ENCODE measurements around the gene SMOC2.

The SMOC2 gene

DNA sequence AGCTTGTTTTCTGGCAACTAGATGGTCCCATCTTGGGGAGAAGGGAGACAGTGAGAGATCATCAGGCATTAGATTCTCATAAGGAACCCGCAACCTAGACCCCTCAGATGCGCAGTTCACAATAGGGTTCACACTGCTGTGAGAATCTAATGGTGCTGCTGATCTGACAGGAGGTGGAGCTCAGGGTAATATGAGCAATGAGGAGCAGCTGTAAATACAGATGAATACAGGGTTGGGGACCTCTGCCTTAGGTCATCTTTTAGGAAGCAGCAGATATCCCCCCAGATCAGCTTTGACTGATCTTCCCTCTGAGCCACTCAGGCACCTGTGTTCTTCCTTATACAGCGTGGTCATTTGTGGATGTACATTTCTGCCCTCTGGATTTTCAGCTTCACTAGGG, 63.4 kb downstream of the SMOC2 start:
- TF ChIP-seq, protein P1, sequence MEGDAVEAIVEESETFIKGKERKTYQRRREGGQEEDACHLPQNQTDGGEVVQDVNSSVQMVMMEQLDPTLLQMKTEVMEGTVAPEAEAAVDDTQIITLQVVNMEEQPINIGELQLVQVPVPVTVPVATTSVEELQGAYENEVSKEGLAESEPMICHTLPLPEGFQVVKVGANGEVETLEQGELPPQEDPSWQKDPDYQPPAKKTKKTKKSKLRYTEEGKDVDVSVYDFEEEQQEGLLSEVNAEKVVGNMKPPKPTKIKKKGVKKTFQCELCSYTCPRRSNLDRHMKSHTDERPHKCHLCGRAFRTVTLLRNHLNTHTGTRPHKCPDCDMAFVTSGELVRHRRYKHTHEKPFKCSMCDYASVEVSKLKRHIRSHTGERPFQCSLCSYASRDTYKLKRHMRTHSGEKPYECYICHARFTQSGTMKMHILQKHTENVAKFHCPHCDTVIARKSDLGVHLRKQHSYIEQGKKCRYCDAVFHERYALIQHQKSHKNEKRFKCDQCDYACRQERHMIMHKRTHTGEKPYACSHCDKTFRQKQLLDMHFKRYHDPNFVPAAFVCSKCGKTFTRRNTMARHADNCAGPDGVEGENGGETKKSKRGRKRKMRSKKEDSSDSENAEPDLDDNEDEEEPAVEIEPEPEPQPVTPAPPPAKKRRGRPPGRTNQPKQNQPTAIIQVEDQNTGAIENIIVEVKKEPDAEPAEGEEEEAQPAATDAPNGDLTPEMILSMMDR (IDR thresholded peaks at IDR 0.05; ENCODE audit: low read depth, low read length) = no peak
- no peak for DNase-seq (ENCODE audit: extremely low read depth, low read depth)

DNA sequence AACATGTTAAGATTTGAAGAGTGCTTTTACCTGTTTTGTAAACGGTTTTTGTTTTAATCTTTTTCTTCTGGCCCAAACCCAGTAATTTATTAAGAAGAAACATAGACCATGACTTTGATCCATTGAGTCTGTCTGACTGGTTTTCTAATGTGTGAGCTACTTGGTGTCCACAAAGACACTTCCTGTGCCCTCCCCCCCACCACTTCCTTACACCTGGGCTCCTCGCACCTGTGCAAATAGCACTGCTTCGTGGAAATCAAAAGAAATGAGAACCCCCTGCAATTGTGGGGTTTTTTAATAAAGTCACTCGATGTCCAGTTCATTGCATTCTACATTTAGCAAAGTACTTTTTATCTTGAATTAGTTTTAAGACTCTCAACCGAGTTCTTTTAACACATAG, 65.5 kb downstream of the SMOC2 start:
- TF ChIP-seq, protein P1 (IDR thresholded peaks at IDR 0.05; ENCODE audit: low read depth, low read length) = no peak
- no peak for DNase-seq (ENCODE audit: extremely low read depth, low read depth)

DNA sequence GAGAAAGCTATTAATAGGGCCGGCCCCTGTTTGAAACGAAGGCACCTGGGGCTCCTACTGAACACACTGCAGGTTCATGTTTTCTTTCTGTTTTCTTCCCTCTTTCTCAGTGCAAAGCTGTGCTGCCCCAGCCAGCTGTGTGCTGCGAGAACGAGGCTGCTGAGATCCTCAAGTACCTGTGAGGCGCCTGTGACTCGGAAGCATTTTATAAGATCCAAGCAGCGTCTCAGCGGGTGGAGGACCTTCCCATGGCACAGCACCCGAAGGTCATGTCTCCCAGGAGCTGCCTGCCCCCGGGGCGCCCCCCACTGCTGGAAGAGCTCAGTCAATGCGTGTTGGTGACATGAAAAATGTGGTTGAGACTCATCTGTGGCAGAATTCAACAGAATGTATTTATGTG, 66.3 kb downstream of the SMOC2 start:
- TF ChIP-seq, protein P1 (IDR thresholded peaks at IDR 0.05; ENCODE audit: low read depth, low read length) = no peak
- DNase-seq (ENCODE audit: extremely low read depth, low read depth) = no peak

DNA sequence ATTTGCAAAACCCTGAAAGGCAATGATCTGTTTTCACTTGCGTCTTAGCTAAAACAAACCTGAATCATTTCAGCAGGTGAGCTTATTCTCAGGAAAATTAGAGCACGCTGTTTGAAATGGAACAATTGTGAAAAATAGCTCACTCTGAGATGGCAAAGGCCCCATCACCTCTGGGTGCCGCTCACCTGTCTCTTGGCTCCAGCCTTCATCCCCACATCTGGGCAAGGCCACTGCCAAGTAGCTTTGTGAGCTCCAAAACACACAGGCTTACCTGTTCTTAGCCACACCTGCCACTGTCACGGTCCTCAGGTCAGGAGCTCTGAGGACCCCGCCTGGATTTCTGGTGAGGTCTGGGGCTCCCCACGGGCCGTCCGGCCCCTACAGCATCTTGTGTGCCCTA, 66.7 kb downstream of the SMOC2 start:
- TF ChIP-seq, protein P1 (IDR thresholded peaks at IDR 0.05; ENCODE audit: low read depth, low read length) = no peak
- no peak for DNase-seq (ENCODE audit: extremely low read depth, low read depth)

DNA sequence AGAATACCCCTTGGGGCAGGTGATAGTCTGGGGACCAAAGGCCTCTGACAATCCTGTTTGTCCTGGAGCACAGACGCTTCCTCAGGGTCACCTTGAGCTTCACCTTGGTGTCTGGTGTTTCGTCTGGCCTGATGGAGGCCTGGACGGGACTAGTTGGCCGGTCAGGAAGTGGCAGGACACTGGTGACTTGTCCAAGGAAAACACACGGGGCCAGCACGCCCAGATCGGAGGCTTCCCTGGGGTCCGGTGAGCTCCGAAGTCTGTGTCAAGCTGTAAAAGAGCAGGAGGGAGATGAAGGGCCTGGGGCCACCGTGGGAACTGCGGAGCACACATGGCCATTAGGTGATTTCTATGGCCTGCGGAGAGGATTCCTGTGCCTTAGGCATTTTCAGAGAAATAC, 67.9 kb downstream of the SMOC2 start:
- TF ChIP-seq, protein P1 (IDR thresholded peaks at IDR 0.05; ENCODE audit: low read depth, low read length) = no peak
- DNase-seq (ENCODE audit: extremely low read depth, low read depth) = no peak

DNA sequence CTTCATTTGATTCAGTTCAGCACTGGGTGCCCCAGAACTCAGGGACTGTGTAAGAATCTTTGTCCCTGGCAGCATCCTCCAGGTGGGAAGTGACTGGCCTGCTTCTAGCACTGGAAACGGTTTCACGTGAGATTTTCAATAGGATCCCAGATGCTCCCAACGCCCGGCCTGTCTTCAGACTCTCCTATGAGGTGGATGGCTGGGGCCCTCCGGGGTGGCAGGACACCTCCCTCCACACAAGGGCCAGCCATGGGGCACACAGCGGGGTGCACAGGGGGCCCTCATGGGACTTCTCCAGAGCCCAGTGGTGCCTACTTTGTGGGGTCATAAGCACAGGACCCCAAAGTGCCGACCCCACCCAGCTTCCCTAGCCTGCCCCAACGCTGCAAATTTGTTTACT, 72.8 kb downstream of the SMOC2 start:
- TF ChIP-seq, protein P1 (IDR thresholded peaks at IDR 0.05; ENCODE audit: low read depth, low read length) = no peak
- DNase-seq (ENCODE audit: extremely low read depth, low read depth) = no peak

DNA sequence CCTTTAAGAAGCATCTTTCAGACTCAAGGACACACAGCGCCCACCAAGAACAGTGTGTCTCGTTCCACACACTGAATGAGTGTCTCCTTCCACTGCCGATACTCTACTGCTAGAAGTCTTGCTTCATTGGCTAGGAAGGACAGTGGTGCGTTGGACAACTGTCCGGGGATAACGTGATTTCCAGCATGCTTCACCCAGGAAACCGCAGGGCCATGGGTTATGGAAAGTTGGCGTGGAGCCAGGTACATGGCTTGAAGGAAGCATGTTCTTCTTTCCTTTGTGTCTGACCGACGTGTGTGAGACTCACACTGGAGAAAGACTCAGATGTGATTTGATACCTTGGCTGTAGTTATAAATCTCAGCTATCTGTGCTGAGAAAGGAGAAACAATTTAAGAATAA, 73.2 kb downstream of the SMOC2 start:
- TF ChIP-seq, protein P1 (IDR thresholded peaks at IDR 0.05; ENCODE audit: low read depth, low read length) = no peak
- no peak for DNase-seq (ENCODE audit: extremely low read depth, low read depth)

Data from AG09319 (cell line).